Fibroblast of lung (primary cell): ENCODE measurements around the gene MGAT4C. TPM values are rescaled to one million over a fixed set of nuclear protein-coding genes. Genes with fewer than 3 reads are reported as not detected.
A peak's percentile ranks its signal among the peaks of the same experiment; 100 is the strongest.

Experiments used
- DNase-seq, 2 donors: peaks; one replicate each; pipeline versions ENCODE4 v3.0.0 to v3.0.0-alpha.2; 2010; ENCODE audit warnings: low read depth in 2 of 2
- H2AFZ ChIP-seq: 2 replicates; pipeline ENCODE4 v1.5.1; 2012; ENCODE audit warnings: low read length, control low read depth, inconsistent platforms
- H3K27ac ChIP-seq: 2 replicates; pipeline ENCODE4 v1.5.1; 2011; ENCODE audit warnings: low read length, control low read depth; ENCODE audit not compliant: insufficient read depth
- H3K27me3 ChIP-seq: 2 replicates; pipeline ENCODE4 v1.5.1; 2011; ENCODE audit warnings: mild to moderate bottlenecking, low read length; ENCODE audit not compliant: control insufficient read depth, insufficient read depth
- H3K36me3 ChIP-seq: 2 replicates; pipeline ENCODE4 v1.5.1; 2011; ENCODE audit warnings: low read length; ENCODE audit not compliant: control insufficient read depth, insufficient read depth
- H3K4me1 ChIP-seq: 2 replicates; pipeline ENCODE4 v1.5.1; 2011; ENCODE audit warnings: low read length; ENCODE audit not compliant: control insufficient read depth, insufficient read depth; ENCODE audit errors: extremely low read depth
- H3K4me2 ChIP-seq: 2 replicates; pipeline ENCODE4 v1.5.1; 2011; ENCODE audit warnings: low read length, control low read depth; ENCODE audit not compliant: insufficient read depth; ENCODE audit errors: extremely low read depth
- H3K4me3 ChIP-seq, 4 experiments: fragments of 200-600 bp in 1 of 4; sonication (generic) in 1 of 4; replicated peaks in 1 of 4; 2 replicates each; pipeline ENCODE4 v1.5.1; 2011 to 2016; ENCODE audit warnings: low read length in 4 of 4, low read depth in 3 of 4, mild to moderate bottlenecking in 3 of 4, control low read depth in 2 of 4, inconsistent platforms in 1 of 4, mixed read lengths in 1 of 4; ENCODE audit not compliant: insufficient read depth in 1 of 4; ENCODE audit errors: control extremely low read depth in 1 of 4
- H3K79me2 ChIP-seq: 2 replicates; pipeline ENCODE4 v1.5.1; 2012; ENCODE audit warnings: mild to moderate bottlenecking, low read length, inconsistent platforms; ENCODE audit not compliant: control insufficient read depth, insufficient read depth
- H3K9ac ChIP-seq: 2 replicates; pipeline ENCODE4 v1.5.1; 2011; ENCODE audit warnings: mild to moderate bottlenecking, low read length, control low read depth; ENCODE audit not compliant: insufficient read depth
- H3K9me3 ChIP-seq: 2 replicates; pipeline ENCODE4 v1.5.1; 2012; ENCODE audit warnings: low read depth, low read length; ENCODE audit not compliant: control insufficient read depth, insufficient read depth
- H4K20me1 ChIP-seq: 2 replicates; pipeline ENCODE4 v1.5.1; 2011; ENCODE audit warnings: low read length; ENCODE audit not compliant: control insufficient read depth, insufficient read depth; ENCODE audit errors: extremely low read depth
- EZH2 ChIP-seq: IDR thresholded peaks from 2 replicates; pipeline ENCODE4 v1.5.1; 2012; ENCODE audit warnings: low read length, control low read depth, mild to moderate bottlenecking; ENCODE audit errors: missing control alignments
- polyA plus RNA-seq, 2 donors: library from polyadenylated mRNA; depleted of rRNA in 1 of 2; stranded (reverse) in 1 of 2; unstranded in 1 of 2; fragments of >200 nt; gene quantifications; 2 replicates each; pipeline ENCODE4 v1.2.1, GENCODE V29; 2011 to 2012; ENCODE audit warnings: missing spikeins in 1 of 2
- total RNA-seq: library from RNA; depleted of rRNA; stranded (reverse); fragments of >200 nt; gene quantifications from 2 replicates; pipeline ENCODE4 v1.2.1, GENCODE V29; 2014
- TF ChIP-seq, protein P1 (sequence below), 2 donors: IDR thresholded peaks in 1 of 2; conservative IDR thresholded peaks in 1 of 2; 1 replicate in 1 of 2; 2 replicates in 1 of 2; pipeline ENCODE4 v1.5.1; 2011 to 2012; ENCODE audit warnings: low read length in 2 of 2, control low read depth in 1 of 2, inconsistent platforms in 1 of 2, low read depth in 1 of 2, mild to moderate bottlenecking in 1 of 2

The MGAT4C gene
- total and polyA plus RNA-seq, 2 donors (not counting 1 experiment from before 2014, with no cell fraction given), result not detected

DNA sequence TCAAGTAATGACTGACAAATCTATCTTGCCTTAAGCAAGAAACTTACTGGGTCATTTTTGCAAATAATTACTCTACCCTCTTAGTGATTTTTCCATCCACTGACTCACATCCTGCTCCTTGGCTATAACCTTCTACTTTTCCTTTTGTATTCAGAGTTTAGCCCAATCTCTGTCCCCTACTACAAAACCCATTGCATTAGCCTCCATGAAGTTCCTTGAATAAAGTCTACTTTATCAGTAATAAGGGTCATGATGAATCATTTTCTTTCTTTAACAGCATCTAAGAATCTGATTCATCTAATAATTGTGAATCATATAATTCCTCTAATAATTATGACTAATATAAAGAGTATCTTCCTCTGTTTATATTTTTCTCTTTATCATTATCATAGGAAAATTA, 249.5 kb downstream of the MGAT4C start:
- Histone ChIP-seq H4K20me1 (no peaks in the 10 kb centered on the region), H3K79me2 (no peaks in the 10 kb centered on the region), H3K36me3 (no peaks in the 10 kb centered on the region), H3K4me3 (no peak overlapping the region), H3K27me3 (no peaks in the 10 kb centered on the region), H2AFZ (no peak overlapping the region), H3K9ac (no peak overlapping the region), H3K9me3 (no peaks in the 10 kb centered on the region), H3K4me1 (no peaks in the 10 kb centered on the region), H3K27ac (no peak overlapping the region), H3K4me2 (no peak overlapping the region)
- peak in 1 of 2 donors; percentile 2 for DNase-seq
- TF ChIP-seq EZH2, result no peak
- TF ChIP-seq, protein P1, sequence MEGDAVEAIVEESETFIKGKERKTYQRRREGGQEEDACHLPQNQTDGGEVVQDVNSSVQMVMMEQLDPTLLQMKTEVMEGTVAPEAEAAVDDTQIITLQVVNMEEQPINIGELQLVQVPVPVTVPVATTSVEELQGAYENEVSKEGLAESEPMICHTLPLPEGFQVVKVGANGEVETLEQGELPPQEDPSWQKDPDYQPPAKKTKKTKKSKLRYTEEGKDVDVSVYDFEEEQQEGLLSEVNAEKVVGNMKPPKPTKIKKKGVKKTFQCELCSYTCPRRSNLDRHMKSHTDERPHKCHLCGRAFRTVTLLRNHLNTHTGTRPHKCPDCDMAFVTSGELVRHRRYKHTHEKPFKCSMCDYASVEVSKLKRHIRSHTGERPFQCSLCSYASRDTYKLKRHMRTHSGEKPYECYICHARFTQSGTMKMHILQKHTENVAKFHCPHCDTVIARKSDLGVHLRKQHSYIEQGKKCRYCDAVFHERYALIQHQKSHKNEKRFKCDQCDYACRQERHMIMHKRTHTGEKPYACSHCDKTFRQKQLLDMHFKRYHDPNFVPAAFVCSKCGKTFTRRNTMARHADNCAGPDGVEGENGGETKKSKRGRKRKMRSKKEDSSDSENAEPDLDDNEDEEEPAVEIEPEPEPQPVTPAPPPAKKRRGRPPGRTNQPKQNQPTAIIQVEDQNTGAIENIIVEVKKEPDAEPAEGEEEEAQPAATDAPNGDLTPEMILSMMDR (conservative IDR thresholded peaks at IDR 0.05 in 1 of 2, IDR thresholded peaks at IDR 0.05 in 1 of 2; ENCODE audit: low read depth in 1 of 2, low read length in 2 of 2), result no peak

DNA sequence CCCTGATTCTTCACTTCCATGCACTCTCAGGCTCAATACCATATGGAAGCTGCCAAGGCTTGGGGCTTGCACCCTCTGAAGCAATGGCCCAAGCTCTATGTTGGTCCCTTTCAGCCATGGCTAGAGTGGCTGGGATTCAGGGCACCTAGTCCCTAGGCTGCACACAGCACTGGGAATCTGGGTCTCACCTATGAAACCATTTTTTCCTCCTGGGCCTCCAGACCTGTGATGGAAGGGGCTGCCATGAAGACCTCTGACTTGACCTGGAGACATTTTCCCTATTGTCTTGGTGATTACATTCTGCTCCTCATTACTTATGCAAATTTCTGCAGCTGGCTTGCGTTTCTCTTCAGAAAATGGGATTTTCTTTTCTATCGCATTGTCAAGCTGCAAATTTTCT, 258.1 kb downstream of the MGAT4C start:
- H3K4me1 ChIP-seq, result no peaks in the 10 kb centered on the region
- no peaks in the 10 kb centered on the region for H3K9me3 ChIP-seq
- no peak overlapping the region for H3K27ac ChIP-seq
- no peak overlapping the region for H2AFZ ChIP-seq
- no peaks in the 10 kb centered on the region for H3K36me3 ChIP-seq
- H3K4me2 ChIP-seq, result no peak overlapping the region
- TF ChIP-seq, protein P1 (conservative IDR thresholded peaks at IDR 0.05 in 1 of 2, IDR thresholded peaks at IDR 0.05 in 1 of 2; ENCODE audit: low read depth in 1 of 2, low read length in 2 of 2), result no peak
- no peaks in the 10 kb centered on the region for H4K20me1 ChIP-seq
- no peaks in the 10 kb centered on the region for H3K79me2 ChIP-seq
- no peak overlapping the region for H3K9ac ChIP-seq
- H3K27me3 ChIP-seq, result no peaks in the 10 kb centered on the region
- no peak for DNase-seq
- no peak overlapping the region for H3K4me3 ChIP-seq

DNA sequence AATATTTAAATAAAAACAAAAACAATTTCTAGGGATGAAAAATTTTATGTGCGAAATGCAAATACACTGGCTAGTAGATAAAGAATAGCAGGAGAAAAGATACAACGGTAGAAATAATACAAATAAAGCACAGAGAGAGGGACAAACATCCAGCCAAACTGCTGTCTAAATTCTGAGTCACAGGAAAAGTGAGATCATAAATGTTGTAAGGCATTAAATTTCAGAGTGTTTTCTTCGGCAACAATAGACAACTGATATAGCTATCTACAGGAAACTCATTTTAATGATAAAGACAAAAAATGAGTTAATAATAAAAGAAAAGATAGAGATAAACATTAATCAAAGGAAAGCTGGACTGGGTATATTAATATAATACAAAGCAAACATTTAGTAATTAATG, 259.9 kb downstream of the MGAT4C start:
- no peak overlapping the region for H2AFZ ChIP-seq
- no peaks in the 10 kb centered on the region for H4K20me1 ChIP-seq
- H3K27ac ChIP-seq, result no peak overlapping the region
- TF ChIP-seq EZH2, result no peak
- TF ChIP-seq, protein P1 (conservative IDR thresholded peaks at IDR 0.05 in 1 of 2, IDR thresholded peaks at IDR 0.05 in 1 of 2; ENCODE audit: low read depth in 1 of 2, low read length in 2 of 2), result no peak
- H3K9ac ChIP-seq, result no peak overlapping the region
- no peak overlapping the region for H3K4me3 ChIP-seq
- no peaks in the 10 kb centered on the region for H3K9me3 ChIP-seq
- H3K79me2 ChIP-seq, result no peaks in the 10 kb centered on the region
- H3K27me3 ChIP-seq, result no peaks in the 10 kb centered on the region
- peak; percentile 9 to 15 for DNase-seq
- H3K4me2 ChIP-seq, result no peak overlapping the region
- no peaks in the 10 kb centered on the region for H3K4me1 ChIP-seq
- H3K36me3 ChIP-seq, result no peaks in the 10 kb centered on the region
